ENCODE measurements around the gene TRIM54.
"Not testable (repeated sequence)": the region's sequence is repeated elsewhere in the genome, so short reads cannot be mapped to it uniquely, and the experiment has no call there.

TRIM54 gene

DNA sequence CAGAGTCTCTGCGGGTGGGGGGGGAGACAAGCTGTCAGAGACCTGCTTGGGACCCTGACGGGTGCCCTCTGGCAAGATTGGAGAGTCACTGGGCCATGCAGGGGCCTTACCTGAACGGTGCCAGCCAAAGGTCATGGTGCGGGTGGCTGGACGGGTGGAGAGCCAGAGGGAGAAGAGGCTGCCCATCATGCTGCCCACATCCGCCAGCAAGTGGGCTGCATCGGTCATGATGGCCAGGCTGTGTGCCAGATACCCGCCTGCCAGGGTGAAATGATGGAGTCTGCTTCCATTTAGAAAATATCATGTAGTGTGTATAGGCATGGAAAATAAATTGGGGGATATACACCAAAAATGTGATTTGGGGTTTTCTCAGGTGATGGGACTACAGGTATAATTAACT lies 24.2 kb upstream of the TRIM54 start:
- FAIRE-seq: no peak

DNA sequence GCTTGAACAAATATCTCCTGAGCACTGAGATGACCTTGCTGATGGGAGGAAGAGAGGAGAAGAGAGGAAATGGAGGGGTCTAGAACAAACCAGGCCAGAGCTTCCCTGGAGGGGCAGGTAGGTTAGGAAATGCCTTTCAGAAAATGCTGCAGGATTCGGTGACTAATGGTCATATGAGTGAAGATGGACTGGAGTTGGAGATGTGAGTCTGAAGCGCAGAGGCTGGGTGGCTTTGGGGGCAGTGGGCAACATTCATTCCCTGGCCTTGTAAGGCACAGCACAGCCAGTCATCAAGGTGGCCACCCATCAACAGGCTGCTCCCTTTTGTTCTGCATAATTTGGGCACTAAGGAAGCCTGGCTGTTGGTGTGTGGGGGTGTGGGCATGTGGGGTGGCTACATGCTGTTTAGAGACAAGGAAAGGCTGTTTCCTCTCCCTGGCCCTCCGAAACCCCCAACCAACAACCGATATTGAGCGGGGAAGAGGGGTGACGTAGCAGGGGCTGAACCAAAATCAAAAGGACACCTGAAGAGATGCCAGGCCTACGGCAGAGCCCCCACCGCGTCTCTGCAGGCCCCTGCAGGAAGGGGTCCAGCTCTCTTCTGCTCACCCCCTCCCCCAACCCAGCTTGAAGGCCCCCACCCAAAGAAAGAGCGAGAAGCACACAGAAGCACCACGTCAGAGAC lies 20.8 kb upstream of the TRIM54 start:
- no peak for FAIRE-seq

DNA sequence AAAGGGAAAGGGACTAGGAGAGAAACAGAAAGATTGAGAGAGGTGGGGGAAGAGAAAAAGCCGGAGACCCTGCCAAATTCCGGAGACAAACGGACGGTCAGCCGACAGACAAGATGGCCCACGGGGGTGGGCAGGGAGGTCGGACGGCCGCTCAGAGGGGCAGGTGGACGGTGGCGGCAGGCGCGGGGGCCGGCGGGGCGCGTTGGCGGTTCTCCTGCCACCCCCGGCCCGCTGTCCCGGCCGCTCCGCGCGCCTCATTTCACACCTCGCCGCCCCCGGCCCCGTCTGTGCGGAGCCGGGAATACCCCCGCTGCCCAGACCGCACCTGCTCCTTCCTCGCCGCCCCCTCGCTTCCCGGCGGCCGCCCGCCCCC lies 20.3 kb upstream of the TRIM54 start:
- no peak for FAIRE-seq

DNA sequence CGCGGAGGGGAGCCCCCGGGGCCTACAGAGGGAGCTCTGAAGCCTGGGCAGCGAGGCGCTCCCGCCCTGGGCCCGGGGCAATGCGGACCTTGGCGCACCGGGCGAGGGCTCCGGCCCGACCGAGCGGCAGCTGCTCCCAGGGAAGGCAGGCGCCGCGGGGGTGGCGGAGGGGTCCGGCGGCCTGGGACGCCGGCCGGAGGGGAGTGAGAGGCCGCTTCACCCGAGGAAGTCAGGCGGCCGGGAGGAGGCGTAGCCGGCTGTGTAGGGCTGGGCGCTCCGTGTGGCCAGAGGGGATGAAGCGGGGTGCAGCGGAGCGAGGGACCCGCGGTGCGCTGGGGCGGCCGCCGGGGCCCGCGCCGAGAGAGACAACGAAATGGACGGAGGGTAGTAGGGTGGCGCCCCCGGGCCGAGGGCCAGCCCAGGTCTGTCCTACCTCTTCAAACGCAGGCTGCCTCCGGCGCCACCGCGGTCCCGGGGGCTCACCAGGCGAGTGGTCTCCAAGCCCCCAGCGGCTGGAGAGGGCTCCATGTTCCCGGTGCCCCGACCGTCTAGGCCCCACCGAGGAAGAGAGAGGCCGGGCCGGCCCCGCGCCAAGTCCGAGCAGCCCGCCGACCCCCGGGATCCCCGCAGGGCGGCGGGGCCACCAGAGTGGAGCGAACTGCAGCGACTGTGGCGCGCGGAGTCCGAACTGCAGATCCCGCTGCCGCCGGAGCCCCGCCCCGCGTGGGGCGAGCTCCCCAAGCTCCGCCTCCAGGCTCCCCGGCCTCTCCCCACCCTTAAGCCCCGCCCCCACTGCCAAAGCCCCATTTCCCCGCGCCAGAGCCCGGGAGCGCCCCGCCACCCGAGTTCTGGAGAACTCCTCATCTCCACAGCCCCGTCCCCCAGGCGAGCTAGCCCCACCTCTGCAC lies 19.6 kb upstream of the TRIM54 start, which contains the start of gene SLC30A3:
TSS of gene SLC30A3 (minus strand) at position 669 of the 908 bp plus-strand sequence. CDS start at position 528, 141 bp downstream.
- no peak for FAIRE-seq

DNA sequence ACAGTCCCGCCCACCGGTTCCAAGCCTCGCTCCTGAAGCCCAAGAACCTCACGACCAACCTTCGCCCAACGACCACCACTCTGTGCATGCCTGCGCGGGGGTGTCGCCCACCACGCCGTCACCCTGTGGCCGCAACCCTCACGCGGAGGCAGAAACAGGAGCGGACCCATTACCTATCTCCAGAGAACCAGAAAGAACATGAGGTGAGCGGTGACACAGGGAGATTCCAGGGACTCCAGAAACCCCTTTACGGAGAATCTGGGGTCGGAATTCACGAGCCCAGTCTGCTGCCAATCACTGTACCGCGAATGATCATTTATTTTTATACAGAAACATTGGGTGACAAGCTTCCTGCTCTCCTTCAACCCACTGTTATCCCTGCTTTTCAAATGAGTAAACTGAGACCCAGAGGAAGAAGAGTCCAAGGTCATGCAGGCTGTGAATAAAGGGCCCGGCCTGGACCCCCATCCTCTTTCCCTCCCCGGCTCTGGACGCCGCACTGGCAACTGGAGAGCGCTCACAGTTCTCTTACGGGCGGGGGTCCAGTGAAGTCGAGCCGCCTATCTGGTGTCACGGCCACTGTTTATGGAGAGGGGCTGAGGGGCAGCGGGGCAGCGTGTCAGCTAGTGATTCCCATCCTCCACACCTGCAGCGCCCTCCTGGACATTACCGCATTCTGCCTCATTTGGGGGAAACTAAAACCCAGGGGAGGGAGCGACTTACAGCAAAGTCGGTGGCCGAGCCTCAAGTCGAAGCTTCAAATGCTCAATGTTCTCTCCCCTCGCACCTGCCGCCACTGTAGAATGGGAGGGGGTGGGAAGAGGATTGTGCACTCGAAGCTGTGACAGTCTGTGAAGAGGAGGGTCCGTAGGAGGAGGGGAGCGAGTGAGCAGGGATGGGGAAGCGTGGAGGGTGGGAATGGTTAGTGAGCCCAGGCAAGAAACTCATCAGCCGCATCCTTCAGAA lies 18.7 kb upstream of the TRIM54 start:
- FAIRE-seq: no peak

DNA sequence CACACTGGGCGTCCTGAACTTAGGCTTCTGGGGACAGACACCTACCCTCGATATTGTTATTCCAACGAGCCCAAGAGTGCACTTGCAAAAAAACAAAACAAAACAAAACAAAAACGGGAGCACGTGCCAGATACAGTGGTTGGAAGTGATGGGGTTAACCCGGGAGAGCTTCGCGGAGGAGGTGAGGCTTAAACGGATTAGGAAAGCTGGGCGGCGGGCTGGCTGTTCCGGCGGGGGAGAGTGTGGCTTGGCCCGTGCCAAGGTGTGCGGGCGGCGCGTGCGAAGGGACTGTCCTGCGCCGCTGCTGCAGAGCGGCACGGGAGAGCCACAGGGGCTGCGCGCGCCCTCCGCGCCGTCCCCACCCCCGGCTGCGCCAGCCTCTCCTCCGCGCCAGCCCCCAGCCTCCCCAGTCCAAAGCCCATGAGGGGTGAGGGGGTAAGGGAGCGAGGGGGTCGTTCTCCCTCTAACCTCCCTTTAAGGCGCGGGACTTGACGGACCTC lies 17.9 kb upstream of the TRIM54 start:
- no peak for FAIRE-seq

DNA sequence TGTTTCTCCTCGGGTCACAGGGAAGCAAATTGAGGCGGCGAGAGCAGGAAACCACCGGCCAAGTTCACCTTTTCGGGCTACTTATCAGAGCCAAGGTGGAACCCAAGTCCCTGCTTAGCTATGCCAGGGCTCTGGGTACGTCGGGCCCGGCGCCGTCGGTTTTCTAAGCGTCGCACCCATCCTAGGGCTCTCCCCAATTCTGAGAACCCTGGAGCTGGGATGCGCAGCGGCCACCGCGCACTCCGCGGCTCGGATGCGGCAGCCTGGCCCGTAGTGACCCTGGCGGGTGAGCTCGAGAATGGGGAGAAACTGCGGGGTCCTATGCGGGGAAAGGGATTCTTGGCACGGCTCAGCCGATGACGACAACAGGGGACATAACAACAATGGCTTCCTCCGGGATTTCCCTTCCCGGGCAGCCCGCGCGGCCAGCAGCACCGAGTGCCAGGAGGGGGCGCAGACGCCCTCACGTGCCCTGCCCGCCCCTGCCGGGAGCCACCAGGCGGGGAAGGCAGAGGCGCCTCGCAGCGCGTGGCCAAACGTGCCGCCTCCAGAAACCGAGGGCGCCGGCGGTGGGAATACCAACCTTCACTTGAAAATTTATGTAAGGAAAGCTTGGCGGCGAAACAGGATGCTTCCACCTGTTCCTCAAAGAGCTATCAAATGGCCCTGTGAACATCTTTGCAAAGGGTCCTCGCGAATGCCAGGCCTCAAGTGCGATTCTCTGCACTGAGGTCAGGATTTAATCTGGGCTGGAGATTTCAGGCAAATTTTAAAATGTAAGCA lies 17.3 kb upstream of the TRIM54 start:
- no peak for FAIRE-seq

DNA sequence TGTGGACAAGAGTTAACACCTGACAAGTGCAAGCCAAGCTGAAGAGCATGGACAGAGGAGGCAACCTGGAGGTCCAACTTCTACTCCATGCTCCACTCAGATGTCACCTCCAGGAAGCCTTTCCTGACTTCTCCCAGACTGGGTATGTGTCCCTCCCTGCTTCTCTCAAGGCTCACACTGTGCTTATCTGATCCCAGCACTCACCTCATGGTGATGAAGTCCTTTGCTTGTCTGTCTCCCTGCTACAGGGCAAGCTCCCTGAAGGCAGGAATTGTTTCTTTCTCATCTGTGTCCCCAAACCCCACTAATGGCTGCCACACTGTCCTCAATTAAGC lies 16.7 kb upstream of the TRIM54 start:
- FAIRE-seq: no peak

DNA sequence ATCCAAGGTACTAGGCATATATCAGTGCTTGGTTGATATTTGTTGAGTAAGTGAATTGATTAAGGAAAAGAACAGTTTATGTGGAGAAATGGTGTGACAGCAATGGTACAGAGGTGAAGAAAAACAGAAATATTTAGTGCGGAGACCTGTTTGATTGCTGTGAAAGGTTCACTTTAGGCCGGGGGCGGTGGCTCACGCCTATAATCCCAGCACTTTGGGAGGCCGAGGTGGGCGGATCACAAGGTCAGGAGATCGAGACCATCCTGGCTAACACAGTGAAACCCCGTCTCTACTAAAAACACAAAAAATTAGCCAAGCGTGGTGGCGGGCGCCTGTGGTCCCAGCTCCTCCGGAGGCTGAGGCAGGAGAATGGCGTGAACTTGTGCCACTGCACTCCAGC lies 13.9 kb upstream of the TRIM54 start:
- not testable (repeated sequence) for FAIRE-seq

DNA sequence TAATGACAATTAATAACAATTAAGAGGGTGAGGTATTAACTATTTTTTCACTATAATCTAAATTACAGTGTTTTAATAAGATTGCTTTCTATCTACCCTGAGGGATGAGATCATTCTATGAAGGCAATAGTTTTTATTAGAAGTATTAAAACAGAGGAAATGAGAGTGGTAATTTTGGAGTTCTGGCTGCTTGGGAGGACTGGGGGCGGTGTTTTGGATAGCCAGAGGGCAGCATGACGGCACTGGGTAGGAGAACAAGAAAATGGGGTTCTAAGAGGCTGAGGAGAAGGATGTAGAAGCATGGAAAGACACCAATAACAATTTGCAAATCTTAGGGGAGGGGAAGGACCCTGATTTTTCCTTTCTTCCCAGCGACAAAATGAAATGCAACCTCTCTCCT lies 12.1 kb upstream of the TRIM54 start:
- no peak for FAIRE-seq

DNA sequence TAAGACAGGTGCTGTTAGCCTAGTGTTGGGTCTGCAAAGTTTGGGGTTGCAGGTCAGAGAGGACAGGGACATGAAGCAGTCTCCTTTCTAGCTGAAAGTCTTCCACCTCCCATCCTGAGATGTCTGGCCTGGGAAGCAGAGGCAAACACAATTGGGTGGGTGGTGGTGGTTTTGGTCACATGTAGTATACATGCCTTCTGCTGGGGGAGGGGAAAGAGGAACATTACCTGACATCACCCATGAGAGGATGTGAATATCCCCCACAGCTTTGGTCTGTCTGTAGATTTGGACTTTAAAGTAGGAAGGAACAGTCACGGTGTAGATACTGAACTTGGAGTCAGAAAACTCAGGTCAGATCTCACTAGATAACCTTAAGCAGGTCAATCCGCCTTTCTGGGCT lies 11.6 kb upstream of the TRIM54 start:
- no peak for FAIRE-seq

DNA sequence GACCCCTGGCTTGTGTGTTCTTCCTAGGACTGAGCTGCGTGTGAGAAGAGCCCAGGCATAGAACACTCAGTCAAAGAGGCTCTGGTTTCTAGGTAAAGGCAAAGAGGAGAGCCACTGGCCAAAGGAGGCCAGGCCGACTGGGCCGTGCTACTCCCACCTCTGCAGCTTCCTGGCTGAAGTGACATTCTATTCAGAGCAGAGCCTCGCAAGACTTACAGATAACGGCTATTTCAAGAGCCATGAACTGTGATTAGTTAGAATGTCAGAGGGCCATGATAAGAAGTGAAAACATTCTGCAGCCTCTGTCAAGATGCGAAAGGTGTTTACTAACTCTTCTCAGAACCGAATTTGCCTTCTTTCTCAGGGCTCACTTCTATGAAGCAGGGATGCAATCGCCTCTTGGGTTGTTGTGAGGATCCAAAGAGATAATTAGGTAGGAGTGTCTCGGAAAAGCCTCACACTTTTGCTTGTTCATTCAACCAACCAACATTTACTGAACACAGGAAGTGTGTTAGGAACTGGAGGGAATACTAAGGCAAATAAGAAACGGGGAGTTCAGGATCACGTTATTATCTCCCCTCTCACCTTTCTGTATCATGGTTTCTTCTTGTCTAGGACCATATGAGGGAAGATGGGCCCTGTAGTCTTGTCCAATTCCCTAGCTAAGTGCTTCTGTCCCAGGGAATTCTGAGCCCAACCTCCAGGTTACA lies 10.4 kb upstream of the TRIM54 start:
- no peak for FAIRE-seq

DNA sequence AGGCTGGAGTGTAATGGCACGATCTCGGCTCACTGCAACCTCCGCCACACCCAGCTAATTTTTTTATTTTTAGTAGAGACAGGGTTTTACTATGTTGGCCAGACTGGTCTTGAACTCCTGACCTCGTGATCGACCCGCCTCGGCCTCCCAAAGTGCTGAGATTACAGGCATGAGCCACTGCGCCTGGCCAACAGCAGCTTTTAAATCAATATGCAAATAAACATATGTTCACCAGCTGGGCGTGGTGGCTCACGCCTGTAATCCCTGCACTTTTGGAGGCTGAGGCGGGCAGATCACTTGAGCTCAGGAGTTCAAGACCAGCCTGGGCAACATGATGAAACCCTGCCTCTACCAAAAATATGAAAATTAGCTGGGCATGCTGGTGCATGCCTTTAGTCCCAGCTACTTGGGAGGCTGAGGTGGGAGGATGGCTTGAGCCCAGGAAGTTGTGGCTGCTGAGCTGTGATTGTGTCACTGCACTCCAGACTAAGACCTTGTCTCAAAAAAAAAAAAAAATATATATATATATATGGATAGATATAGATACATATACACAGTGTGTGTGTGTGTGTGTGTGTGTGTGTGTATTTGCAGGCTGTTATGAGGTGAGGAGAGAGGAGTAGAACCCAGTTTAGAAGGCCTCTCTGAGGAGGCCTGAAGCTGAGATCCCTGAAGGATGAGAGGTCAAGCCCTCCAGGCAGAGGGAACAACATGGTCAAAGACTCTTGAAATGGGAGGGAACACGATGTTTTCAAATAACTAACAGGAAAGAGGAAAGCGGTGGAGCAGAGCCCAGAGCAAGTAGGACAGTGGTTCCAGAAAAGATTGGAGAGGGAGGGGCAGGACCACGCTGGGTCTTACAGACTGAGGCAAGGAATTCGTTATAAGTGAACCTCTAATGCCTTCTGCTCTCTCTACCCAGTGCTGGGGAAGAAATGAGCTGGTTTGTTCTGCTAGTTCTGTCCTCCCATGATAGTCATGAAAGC lies 9.4 kb upstream of the TRIM54 start:
- FAIRE-seq: not testable (repeated sequence)

DNA sequence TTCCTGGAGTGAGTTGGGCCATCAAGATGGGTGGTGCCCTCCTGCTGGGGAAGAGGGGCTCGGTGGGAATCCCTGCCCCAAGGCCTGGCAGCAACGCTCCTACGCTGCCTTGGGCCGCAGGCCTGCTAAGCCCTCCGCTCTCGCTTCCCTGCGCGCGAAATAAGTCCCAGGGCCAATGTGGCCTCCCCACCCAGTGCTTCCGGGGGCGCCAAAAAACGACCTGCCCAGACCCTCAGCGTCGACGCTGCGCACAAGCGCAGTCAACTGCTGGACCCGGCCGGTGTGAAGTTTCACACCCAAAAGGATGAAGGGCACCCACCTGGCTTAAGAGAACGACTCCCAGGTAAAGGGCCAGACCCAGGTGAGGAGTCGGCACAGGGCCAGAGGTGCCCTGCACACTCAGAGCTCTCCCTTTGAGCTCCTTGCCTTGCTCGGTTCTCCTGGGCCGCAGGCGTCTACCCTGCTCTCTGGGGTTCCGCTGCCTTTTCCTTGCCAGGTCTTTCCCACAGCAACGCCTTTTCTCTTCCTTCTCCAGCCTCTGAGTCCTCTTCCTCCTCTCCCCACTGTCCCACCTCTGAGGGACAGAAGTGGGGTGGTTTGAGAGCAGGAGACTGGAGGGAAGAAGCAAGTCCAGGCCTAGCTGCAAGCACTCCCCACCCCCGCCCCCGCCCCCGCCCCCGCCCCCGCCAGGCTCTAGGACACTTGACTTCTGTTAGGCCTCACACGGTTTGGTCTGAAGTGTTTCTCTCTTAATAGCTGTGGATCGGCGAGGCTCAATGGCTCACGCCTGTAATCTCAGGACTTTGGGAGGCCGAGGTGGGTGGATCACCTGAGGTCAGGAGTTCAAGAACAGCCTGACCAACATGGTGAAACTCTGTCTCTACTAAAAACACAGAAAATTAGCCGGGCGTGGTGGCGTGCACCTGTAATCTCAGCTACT lies 6.7 kb upstream of the TRIM54 start, which contains the start of gene DNAJC5G:
TSS of gene DNAJC5G (plus strand) at position 223 of the 940 bp plus-strand sequence. CDS start 1,296 bp downstream, outside the sequence.
- no peak for FAIRE-seq

DNA sequence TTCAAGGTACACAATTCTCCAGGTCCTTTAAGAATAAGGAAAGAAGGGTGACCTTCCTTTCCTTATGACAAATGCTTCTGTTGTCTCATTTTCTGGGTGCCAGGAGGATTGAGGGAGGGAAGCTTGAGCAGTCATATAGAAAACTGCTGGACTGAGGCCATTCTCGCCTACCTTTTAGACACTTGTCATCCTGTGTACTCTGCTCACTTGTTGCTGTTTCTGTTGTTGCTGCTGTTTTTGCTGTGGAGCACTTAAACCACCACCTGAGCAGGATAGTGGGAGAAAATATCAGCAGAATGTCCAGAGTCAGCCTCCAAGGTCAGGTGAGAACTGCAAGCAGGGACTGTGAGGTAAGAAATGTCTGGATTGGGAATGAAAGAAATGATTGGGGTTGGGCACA lies 4.2 kb upstream of the TRIM54 start:
- FAIRE-seq: no peak

DNA sequence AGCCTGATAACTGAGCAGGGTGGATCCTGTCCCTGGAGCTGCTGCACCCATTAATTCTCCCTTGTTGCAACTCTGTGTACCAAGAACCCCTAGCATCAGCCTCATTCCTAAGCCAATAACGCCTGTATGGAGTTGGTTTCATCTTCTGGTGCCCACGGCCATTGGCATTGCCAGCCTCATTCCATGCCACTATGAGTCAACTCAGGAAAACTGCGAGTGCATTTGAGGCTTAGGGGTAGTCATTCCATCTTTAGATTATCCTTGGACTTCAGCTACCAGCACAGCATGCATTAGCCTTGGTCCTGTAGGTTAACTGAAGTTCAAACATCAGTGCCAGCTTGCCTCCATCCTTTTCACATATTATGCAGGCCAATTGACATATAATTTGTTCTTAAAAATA lies 1.4 kb upstream of the TRIM54 start:
- FAIRE-seq: no peak

DNA sequence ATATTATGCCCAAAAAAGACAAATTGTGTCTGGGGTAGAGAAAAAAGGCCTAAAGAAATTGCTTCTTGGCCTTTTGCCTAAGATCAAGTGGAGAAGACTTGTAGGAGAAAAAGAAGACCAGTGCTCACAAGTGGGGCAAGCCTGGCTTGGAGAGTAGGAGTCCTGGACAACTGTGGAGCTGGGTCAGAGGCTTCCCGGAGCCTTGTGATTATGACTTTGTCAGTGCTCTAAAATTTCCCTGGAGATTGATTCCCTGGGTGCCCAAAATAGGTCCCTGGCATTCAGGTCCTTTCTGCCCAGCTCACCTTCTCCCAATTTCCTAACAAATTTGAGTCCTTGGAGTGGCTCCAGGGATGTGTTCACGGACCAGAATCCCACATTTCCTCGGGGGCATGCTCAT lies 787 bp upstream of the TRIM54 start:
- no peak for FAIRE-seq

DNA sequence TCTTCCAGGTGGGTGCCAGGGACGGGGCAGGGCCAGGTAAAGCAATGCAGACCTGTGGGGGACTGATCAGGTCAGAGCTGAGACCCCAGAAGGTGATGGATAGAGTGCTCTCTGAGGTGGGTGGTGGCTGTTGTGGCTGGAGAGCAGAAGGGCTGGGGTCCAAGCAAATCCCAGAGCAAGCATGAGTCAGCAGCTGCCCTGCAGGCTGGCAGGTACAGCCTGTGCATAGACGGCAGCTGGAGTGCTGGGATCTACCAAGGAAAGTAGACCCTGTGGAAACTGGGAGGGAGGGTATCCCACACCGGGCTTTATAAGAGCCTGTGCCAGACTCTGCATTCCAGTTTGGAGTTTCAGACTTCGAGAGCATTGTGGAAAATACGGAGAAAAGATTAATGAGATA lies 663 bp downstream of the TRIM54 start:
- no peak for FAIRE-seq

DNA sequence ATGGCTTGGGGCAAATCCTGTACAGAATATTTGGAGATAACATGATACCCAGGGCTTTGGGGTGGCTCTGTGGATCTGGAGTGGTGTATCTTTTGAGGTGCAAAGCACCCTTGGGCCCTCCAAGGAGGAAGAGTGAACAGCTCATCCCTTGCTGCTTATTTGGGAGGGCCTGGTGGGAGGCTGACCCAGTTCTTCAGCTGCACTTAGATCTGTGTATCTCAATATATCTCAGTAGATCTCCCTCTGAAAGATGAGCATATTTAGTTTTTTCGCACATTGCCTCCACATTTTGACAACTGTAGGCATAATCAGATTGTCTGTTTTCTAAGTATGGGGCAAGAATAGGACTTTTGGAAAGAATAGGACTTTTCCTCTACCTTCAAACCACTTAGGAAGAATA lies 2.8 kb downstream of the TRIM54 start:
- no peak for FAIRE-seq

Data from endometrium (tissue), 2 donors.